ENCODE results near the gene ENPP4.

GRCh38 chr6:46156701-46157100, 26.9 kb downstream of the ENPP4 start:
- TF ChIP-seq CTCF (IDR thresholded peaks at IDR 0.05): no peak
- TF ChIP-seq POLR2A (IDR thresholded peaks at IDR 0.05): no peak
